HG03280 (cell line): ENCODE data around the gene ZNF831.

Experiments used
- ATAC-seq: cut with Tn5 transposase; IDR thresholded peaks from one replicate; pipeline ENCODE4 v1.9.1; 2021; ENCODE audit warnings: mild to moderate bottlenecking, moderate library complexity; ENCODE audit not compliant: unreplicated experiment

ZNF831 gene

GRCh38 chr20:59139998-59140397 lies 23.6 kb upstream of the ZNF831 start:
- no peak for ATAC-seq

- ATAC-seq: no peak
Observed at GRCh38 chr20:59141818-59142581, 21.6 kb upstream of the ZNF831 start.

- ATAC-seq: no peak
Observed at GRCh38 chr20:59143326-59143725, 20.3 kb upstream of the ZNF831 start.

GRCh38 chr20:59144179-59144830 lies 19.3 kb upstream of the ZNF831 start:
- no peak for ATAC-seq

- no peak for ATAC-seq
Observed at GRCh38 chr20:59144831-59145196, 18.8 kb upstream of the ZNF831 start.

GRCh38 chr20:59145247-59145923 lies 18.2 kb upstream of the ZNF831 start:
- ATAC-seq: no peak

- no peak for ATAC-seq
Observed at GRCh38 chr20:59145924-59146779, 17.5 kb upstream of the ZNF831 start.

- ATAC-seq: no peak
Observed at GRCh38 chr20:59146780-59147565, 16.6 kb upstream of the ZNF831 start.

GRCh38 chr20:59147586-59147985 lies 16.0 kb upstream of the ZNF831 start:
- no peak for ATAC-seq

- no peak for ATAC-seq
Observed at GRCh38 chr20:59148701-59149493, 14.7 kb upstream of the ZNF831 start.

GRCh38 chr20:59149678-59150504 lies 13.7 kb upstream of the ZNF831 start:
- ATAC-seq: no peak

- ATAC-seq: no peak
Observed at GRCh38 chr20:59150821-59151251, 12.8 kb upstream of the ZNF831 start.

GRCh38 chr20:59151391-59151790 lies 12.2 kb upstream of the ZNF831 start:
- no peak for ATAC-seq

- ATAC-seq: no peak
Observed at GRCh38 chr20:59151820-59152219, 11.8 kb upstream of the ZNF831 start.

- ATAC-seq: no peak
Observed at GRCh38 chr20:59152559-59153354, 10.9 kb upstream of the ZNF831 start.

- ATAC-seq: no peak
Observed at GRCh38 chr20:59153355-59153681, 10.3 kb upstream of the ZNF831 start.

- no peak for ATAC-seq
Observed at GRCh38 chr20:59153832-59154231, 9.8 kb upstream of the ZNF831 start.
